Stimulated activated CD8-positive, alpha-beta memory T cell treated with anti-CD3 and anti-CD28 coated beads, Interleukin-12 subunit alpha, Interleukin-12 subunit beta, amount 100 ng/mL, for 24 hours (primary cell): Measurements from ENCODE around the gene GNAI1.

Experiments
- DNase-seq: peaks from one replicate; pipeline ENCODE4 v3.0.0-alpha.2; 2020; ENCODE audit errors: extremely low read depth

GNAI1 gene

GRCh38 chr7:80159802-80160201, 25.2 kb downstream of the GNAI1 start:
- no peak for DNase-seq

GRCh38 chr7:80161466-80161865, 26.8 kb downstream of the GNAI1 start:
- no peak for DNase-seq

DNA sequence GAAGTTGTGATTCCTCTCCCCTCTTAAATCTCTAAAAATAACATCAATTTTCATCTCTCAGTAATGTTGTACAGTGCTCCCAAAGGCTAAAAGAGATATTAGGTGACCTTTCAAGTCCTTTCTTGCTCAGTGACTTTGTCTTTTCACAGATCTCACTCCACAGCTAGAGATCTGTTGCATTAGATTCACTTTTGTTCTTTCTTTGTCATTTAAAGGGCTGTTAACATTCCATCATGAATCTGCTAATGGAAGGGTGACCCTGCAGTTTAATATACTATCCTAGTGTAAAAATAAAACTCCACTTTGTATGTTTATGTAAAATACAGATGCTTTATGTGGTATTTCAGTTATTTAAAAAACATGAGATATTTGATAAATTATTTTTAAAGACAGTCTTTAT, 30.5 kb downstream of the GNAI1 start:
- DNase-seq = no peak

DNA sequence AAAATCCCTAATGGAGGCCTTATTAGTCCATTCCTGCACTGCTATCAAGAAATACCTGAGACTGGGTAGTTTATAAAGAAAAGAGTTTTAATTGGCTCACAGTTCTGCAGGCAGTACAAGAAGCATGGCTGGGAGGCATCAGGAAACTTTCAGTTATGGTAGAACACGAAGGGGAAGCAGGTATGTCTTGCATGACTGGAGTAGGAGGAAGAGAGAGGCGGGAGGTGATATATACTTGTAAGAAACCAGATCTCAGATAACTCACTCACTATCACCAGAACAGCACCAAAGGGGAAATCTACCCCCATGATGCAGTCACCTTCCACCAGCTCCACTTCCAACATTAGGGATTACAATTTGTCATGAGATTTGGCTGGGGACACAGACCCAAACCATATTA, 35.8 kb downstream of the GNAI1 start:
- no peak for DNase-seq

- DNase-seq = no peak
These were observed 37.8 kb downstream of the GNAI1 start for GRCh38 chr7:80172387-80172786.

- DNase-seq = no peak
These were observed 41.1 kb downstream of the GNAI1 start for GRCh38 chr7:80175744-80176143.

DNA sequence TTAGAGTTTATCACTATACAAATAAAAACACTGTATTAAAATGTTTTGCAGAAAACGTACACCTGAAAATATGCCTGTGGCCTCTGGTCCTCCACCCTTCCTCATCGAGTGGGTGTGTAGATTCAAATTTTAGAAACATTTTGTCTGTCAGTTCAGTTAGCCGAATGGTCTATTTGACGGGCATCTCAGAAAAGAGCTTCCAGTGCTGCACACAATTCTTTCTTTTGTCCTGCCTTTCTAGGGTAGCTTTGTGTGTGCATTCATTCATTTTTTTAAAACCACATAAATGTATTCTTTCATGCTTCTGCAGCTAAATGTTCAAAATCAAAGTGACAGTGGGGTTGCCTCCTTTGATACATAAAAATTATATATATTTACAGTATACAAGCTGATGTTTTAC, 46.8 kb downstream of the GNAI1 start:
- DNase-seq = no peak

DNA sequence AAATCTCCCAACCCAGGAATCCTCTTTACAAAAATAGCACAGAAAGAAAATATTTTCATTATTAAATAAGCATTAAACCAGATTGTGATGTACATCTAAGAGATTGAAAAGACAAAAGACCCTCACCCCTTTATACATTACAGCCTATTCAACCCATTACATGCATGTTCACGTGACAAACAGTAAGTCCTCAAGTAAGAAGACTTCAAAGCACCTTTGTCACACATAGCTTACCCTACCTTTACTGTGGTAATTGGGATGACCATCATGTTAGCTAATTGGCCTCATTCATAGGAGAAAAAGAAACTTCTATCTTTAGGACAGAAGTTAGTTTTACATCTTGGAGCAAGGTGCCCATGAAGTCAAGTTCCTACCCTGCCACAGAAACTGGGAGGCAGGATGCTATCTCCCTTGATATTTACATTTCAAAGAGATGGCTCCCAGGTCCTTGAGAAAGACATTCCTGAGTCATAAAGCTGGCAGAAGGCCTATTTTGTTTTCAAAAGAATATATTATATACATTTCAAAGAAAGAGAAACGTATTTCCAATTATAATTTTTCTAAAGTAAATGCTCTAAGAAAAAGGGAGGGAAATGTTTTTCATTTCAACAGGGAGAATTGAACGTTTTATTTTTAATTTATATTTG, 48.1 kb downstream of the GNAI1 start:
- DNase-seq = no peak

GRCh38 chr7:80183351-80183750, 48.7 kb downstream of the GNAI1 start:
- DNase-seq = no peak

GRCh38 chr7:80183900-80184685, 49.5 kb downstream of the GNAI1 start:
- no peak for DNase-seq

- no peak for DNase-seq
These were observed 50.1 kb downstream of the GNAI1 start for GRCh38 chr7:80184693-80185092.

GRCh38 chr7:80185571-80185970, 50.9 kb downstream of the GNAI1 start:
- DNase-seq = no peak

DNA sequence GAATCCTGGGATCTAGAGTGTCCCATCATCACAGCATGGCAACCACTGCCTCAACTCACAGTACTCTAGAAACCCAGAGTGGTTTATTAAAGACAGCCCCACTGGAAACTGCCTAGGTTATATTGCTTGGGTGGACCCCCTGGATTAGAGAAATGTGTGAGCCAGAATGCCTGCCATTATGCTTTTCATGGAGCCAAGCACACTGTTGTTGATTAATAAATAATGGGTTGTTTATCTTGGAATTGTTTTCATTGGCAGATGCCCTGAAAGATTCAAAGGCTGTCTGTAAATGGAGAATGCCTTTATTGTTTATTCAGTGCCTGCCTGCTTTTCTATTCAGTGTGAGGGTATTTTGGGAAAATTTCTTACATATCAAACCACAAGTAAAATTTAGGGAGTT, 52.1 kb downstream of the GNAI1 start:
- DNase-seq = no peak

DNA sequence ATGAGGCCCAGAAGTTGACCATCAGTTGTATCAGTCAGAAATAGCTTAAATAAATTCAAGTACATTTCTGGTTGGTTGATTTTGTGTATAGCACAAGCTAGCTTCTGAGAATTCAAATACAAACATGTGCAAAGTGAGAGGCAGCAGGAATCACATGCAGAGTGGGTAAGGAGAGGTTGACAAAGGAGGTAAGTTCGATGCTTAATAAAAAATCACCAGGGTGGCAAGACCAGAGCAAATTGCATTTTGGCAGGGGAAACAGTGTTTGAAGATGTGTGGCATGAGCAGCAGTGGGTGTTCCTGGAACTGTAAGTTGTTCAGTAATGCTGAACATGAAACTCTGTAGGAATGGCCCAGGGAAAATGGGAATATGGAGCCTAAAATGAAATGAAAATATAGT, 52.6 kb downstream of the GNAI1 start:
- no peak for DNase-seq

GRCh38 chr7:80187727-80188126, 53.1 kb downstream of the GNAI1 start:
- no peak for DNase-seq

- DNase-seq = no peak
These were observed 55.0 kb downstream of the GNAI1 start for GRCh38 chr7:80189638-80190037.

DNA sequence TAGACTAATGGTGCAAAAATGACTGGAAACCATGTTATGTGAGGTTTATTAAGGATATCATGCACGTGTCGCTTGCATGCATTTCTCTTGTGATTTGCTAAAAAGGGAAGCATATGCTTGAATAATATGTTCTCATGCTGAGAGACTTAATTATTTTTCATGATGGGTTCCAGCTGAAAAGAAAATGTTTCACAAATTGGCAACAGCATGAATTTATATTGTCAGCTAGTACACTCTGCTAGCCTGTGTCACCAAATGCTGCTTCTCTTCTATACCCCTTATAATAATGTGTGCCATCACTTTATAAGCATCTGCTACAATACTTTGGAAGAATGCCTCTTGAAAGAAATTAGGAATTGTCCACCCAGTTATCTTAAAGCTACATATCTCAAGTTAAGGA, 63.0 kb downstream of the GNAI1 start:
- DNase-seq = no peak

- no peak for DNase-seq
These were observed 64.4 kb downstream of the GNAI1 start for GRCh38 chr7:80199051-80199450.

- DNase-seq = no peak
These were observed 69.8 kb downstream of the GNAI1 start for GRCh38 chr7:80204454-80204853.

DNA sequence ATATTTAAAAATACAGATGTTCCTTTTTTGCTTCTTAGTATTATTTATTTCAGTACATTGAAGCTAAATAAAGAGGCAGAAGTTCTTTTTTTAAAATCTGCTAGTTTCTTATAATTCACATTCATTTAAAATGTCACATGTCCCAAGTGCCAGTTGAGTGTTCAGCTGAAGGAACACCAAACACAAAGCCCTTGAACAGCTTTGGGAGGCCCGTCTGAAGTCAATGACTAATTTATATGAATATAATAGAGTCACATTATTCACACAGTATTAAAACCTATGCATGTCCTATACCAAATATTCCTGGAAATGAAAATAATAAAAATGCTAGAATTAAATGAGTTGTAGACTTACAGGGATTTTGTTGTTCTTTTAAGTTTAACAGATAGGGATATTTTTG, 70.3 kb downstream of the GNAI1 start:
- no peak for DNase-seq

DNA sequence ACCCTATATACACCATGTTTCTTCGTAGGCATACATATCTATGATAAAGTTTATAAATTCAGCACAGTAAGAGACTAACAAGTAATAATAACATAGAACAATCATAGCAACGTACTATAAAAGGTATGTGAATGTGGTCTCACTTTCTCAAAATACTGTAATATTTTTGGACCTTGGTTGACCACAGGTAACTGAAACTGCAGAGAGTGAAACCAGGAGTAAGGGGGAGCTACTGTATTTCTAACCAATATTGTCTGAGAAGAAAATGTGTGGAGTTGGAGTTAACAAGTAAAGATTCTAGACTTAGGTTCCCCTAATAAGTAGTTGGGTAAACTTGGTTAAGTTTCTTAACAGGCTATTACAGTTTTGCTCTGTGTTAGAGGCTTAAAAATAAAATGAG, 72.1 kb downstream of the GNAI1 start:
- no peak for DNase-seq

DNA sequence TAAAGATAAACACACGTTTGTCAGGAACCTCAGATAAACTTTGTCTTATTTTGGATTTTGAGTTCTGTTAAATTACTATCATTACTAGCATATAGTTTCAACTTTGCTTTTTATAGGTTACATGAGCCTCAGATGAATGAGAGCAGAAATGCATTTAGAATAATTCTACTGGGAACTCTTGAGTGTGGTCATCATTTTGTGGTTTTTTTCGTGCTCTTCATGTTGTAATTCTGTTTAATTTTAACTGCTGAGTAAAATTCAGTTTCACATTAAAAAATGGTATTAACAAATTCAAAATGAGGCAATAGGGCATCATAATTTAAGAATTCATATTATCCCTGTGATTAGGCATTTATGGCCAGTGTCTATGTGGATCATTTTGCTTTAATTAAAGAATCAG, 72.9 kb downstream of the GNAI1 start:
- no peak for DNase-seq

- DNase-seq = no peak
These were observed 74.1 kb downstream of the GNAI1 start for GRCh38 chr7:80208700-80209099.

- DNase-seq = no peak
These were observed 75.8 kb downstream of the GNAI1 start for GRCh38 chr7:80210400-80210799.
